Measurements from ENCODE around the gene TRAF7.
"Not testable (repeated sequence)": the region's sequence is repeated elsewhere in the genome, so short reads cannot be mapped to it uniquely, and the experiment has no call there.

The TRAF7 gene

GRCh38 chr16:2155091-2155950 is at the start of gene TRAF7:
TSS of gene TRAF7 (plus strand) at chr16:2155782. CDS start at chr16:2163921, 8,139 bp downstream.
- DNase-seq: peak; percentile 98

- not testable (repeated sequence) for DNase-seq
These were observed 49.4 kb upstream of the TRAF7 start for GRCh38 chr16:2106211-2106610.

GRCh38 chr16:2107121-2107790 is 48.3 kb upstream of the TRAF7 start:
- not testable (repeated sequence) for DNase-seq

- not testable (repeated sequence) for DNase-seq
These were observed 47.8 kb upstream of the TRAF7 start for GRCh38 chr16:2107791-2108125.

GRCh38 chr16:2108446-2109270 is 46.9 kb upstream of the TRAF7 start:
- not testable (repeated sequence) for DNase-seq

- DNase-seq: not testable (repeated sequence)
These were observed 46.4 kb upstream of the TRAF7 start for GRCh38 chr16:2109271-2109580.

GRCh38 chr16:2109872-2110271 is 45.7 kb upstream of the TRAF7 start:
- not testable (repeated sequence) for DNase-seq

- not testable (repeated sequence) for DNase-seq
These were observed 45.1 kb upstream of the TRAF7 start for GRCh38 chr16:2110332-2111008.

- not testable (repeated sequence) for DNase-seq
These were observed 44.6 kb upstream of the TRAF7 start for GRCh38 chr16:2111009-2111353.

GRCh38 chr16:2111412-2112335 is 43.9 kb upstream of the TRAF7 start:
- not testable (repeated sequence) for DNase-seq

- DNase-seq: not testable (repeated sequence)
These were observed 43.0 kb upstream of the TRAF7 start for GRCh38 chr16:2112539-2113106.

GRCh38 chr16:2114225-2114624 is 41.4 kb upstream of the TRAF7 start:
- not testable (repeated sequence) for DNase-seq

- DNase-seq: not testable (repeated sequence)
These were observed 40.5 kb upstream of the TRAF7 start for GRCh38 chr16:2114885-2115590.

GRCh38 chr16:2115591-2115973 is 40.0 kb upstream of the TRAF7 start:
- DNase-seq: no peak

- not testable (repeated sequence) for DNase-seq
These were observed 39.2 kb upstream of the TRAF7 start for GRCh38 chr16:2116428-2116827.

- not testable (repeated sequence) for DNase-seq
These were observed 38.2 kb upstream of the TRAF7 start for GRCh38 chr16:2117341-2117740.

GRCh38 chr16:2117960-2118722 is 37.4 kb upstream of the TRAF7 start:
- not testable (repeated sequence) for DNase-seq

GRCh38 chr16:2121325-2121724 is 34.3 kb upstream of the TRAF7 start:
- not testable (repeated sequence) for DNase-seq

GRCh38 chr16:2121853-2122252 is 33.7 kb upstream of the TRAF7 start:
- no peak for DNase-seq

GRCh38 chr16:2122429-2122828 is 33.2 kb upstream of the TRAF7 start:
- no peak for DNase-seq

Measured in GOT3 (cell line).